Liver (tissue), 3 donors: Measurements from ENCODE around the gene MTCH1.

Experiments used
- FOXA1 ChIP-seq: IDR thresholded peaks from 2 replicates; pipeline ENCODE4 v1.6.1; 2016; ENCODE audit warnings: antibody characterized with exemption
- RAD21 ChIP-seq, 2 donors: IDR thresholded peaks; 2 replicates each; pipeline ENCODE4 v1.6.1; 2016; ENCODE audit warnings: antibody characterized with exemption in 2 of 2, mild to moderate bottlenecking in 2 of 2
- TAF1 ChIP-seq: conservative IDR thresholded peaks from 2 replicates; pipeline ENCODE4 v1.6.1; 2016; ENCODE audit warnings: antibody characterized with exemption, mild to moderate bottlenecking
- TF ChIP-seq, protein P1 (sequence below): fragments of 150-350 bp; IDR thresholded peaks from 2 replicates; pipeline ENCODE4 v1.5.1; 2017; ENCODE audit warnings: improper control_type of control experiment, low read depth, low read length; ENCODE audit not compliant: missing input control
- TF ChIP-seq, protein P2 (sequence below): IDR thresholded peaks from 2 replicates; pipeline ENCODE4 v1.6.1; 2016; ENCODE audit warnings: antibody characterized with exemption
- TF ChIP-seq, protein P3 (sequence below): IDR thresholded peaks from 2 replicates; pipeline ENCODE4 v1.6.1; 2016; ENCODE audit warnings: antibody characterized with exemption, mild to moderate bottlenecking
- TF ChIP-seq, protein P4 (sequence below): IDR thresholded peaks from 2 replicates; pipeline ENCODE4 v1.6.1; 2016; ENCODE audit warnings: antibody characterized with exemption
- donor health status: healthy.
- donor health status: healthy.

DNA sequence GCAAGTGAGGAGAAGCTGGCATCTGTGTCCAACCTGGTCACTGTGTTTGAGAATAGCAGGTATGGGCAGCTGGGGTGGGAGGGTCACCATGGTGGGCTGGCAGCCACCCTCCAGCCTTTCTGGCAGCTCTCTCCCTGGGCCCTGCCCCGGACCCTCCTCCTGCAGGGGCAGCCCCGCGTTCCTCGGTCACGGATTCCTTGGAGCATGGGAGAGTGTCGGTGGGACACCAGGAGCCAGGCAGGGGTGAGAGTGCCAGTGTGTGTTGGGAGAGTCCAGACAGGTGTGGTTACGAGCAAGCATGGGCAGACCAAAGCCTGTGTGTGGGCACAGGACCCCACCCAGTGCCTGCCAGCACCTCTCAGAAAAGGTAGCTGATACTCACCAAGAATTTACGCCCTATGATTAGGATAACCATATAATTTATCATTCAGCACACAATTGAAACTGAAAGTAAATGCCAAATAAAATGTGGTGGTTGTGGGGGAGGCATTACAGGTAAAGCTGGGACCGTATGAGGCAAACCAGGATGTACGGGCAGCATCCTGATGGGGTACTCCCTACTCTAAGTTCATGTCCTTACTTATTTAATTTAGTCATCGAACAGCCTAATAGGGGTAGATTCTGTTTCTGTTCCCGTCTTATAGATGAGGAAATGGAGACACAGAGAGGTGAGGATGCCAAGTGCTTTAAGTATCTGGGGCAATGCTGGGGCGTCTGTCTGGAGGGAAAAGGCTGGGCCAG is 20.0 kb upstream of the MTCH1 start:
- TF ChIP-seq RAD21 (IDR thresholded peaks at IDR 0.05) (no peak), FOXA1 (no peak), TAF1 (no peak)
- TF ChIP-seq, protein P1, sequence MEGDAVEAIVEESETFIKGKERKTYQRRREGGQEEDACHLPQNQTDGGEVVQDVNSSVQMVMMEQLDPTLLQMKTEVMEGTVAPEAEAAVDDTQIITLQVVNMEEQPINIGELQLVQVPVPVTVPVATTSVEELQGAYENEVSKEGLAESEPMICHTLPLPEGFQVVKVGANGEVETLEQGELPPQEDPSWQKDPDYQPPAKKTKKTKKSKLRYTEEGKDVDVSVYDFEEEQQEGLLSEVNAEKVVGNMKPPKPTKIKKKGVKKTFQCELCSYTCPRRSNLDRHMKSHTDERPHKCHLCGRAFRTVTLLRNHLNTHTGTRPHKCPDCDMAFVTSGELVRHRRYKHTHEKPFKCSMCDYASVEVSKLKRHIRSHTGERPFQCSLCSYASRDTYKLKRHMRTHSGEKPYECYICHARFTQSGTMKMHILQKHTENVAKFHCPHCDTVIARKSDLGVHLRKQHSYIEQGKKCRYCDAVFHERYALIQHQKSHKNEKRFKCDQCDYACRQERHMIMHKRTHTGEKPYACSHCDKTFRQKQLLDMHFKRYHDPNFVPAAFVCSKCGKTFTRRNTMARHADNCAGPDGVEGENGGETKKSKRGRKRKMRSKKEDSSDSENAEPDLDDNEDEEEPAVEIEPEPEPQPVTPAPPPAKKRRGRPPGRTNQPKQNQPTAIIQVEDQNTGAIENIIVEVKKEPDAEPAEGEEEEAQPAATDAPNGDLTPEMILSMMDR: no peak
- TF ChIP-seq, protein P2, sequence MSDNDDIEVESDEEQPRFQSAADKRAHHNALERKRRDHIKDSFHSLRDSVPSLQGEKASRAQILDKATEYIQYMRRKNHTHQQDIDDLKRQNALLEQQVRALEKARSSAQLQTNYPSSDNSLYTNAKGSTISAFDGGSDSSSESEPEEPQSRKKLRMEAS: no peak
- TF ChIP-seq, protein P3, sequence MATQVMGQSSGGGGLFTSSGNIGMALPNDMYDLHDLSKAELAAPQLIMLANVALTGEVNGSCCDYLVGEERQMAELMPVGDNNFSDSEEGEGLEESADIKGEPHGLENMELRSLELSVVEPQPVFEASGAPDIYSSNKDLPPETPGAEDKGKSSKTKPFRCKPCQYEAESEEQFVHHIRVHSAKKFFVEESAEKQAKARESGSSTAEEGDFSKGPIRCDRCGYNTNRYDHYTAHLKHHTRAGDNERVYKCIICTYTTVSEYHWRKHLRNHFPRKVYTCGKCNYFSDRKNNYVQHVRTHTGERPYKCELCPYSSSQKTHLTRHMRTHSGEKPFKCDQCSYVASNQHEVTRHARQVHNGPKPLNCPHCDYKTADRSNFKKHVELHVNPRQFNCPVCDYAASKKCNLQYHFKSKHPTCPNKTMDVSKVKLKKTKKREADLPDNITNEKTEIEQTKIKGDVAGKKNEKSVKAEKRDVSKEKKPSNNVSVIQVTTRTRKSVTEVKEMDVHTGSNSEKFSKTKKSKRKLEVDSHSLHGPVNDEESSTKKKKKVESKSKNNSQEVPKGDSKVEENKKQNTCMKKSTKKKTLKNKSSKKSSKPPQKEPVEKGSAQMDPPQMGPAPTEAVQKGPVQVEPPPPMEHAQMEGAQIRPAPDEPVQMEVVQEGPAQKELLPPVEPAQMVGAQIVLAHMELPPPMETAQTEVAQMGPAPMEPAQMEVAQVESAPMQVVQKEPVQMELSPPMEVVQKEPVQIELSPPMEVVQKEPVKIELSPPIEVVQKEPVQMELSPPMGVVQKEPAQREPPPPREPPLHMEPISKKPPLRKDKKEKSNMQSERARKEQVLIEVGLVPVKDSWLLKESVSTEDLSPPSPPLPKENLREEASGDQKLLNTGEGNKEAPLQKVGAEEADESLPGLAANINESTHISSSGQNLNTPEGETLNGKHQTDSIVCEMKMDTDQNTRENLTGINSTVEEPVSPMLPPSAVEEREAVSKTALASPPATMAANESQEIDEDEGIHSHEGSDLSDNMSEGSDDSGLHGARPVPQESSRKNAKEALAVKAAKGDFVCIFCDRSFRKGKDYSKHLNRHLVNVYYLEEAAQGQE: no peak
- TF ChIP-seq, protein P4, sequence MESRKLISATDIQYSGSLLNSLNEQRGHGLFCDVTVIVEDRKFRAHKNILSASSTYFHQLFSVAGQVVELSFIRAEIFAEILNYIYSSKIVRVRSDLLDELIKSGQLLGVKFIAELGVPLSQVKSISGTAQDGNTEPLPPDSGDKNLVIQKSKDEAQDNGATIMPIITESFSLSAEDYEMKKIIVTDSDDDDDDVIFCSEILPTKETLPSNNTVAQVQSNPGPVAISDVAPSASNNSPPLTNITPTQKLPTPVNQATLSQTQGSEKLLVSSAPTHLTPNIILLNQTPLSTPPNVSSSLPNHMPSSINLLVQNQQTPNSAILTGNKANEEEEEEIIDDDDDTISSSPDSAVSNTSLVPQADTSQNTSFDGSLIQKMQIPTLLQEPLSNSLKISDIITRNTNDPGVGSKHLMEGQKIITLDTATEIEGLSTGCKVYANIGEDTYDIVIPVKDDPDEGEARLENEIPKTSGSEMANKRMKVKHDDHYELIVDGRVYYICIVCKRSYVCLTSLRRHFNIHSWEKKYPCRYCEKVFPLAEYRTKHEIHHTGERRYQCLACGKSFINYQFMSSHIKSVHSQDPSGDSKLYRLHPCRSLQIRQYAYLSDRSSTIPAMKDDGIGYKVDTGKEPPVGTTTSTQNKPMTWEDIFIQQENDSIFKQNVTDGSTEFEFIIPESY: no peak
